Breast epithelium (tissue), 4 donors: ENCODE measurements around the gene NDUFV2. TPM values are rescaled to one million over a fixed set of nuclear protein-coding genes. Genes with fewer than 3 reads are reported as not detected.
A peak's percentile ranks its signal among the peaks of the same experiment; 100 is the strongest.

Source experiments
- DNase-seq, 2 donors: peaks; one replicate each; pipeline ENCODE4 v3.0.0-alpha.2; 2019; ENCODE audit warnings: low spot score in 2 of 2
- H3K27ac ChIP-seq, 2 donors: fragments of 200-600 bp; sonication (generic) in 1 of 2; one replicate each; pipeline ENCODE4 v1.5.1; 2016 to 2019; ENCODE audit warnings: mild to moderate bottlenecking in 1 of 2
- H3K27me3 ChIP-seq, 2 donors: fragments of 200-600 bp; sonication (generic) in 1 of 2; one replicate each; pipeline versions ENCODE4 v1.5.1 to v1.6.0; 2017 to 2019; ENCODE audit warnings: control low read depth in 1 of 2, mild to moderate bottlenecking in 1 of 2
- H3K36me3 ChIP-seq: fragments of 200-600 bp; one replicate; pipeline ENCODE4 v1.5.1; 2019
- H3K4me1 ChIP-seq, 2 donors: fragments of 200-600 bp; sonication (generic); one replicate each; pipeline ENCODE4 v1.5.1; 2016 to 2019; ENCODE audit warnings: control low read depth in 1 of 2
- H3K4me3 ChIP-seq, 3 donors: fragments of 200-600 bp; sonication (generic); 1 replicate in 2 of 3; 2 replicates in 1 of 3; pipeline ENCODE4 v1.5.1; 2016 to 2019; ENCODE audit warnings: mild to moderate bottlenecking in 3 of 3, moderate library complexity in 2 of 3
- H3K9me3 ChIP-seq, 2 donors: fragments of 200-600 bp; sonication (generic) in 1 of 2; one replicate each; pipeline ENCODE4 v1.5.1; 2016 to 2019; ENCODE audit warnings: control low read depth in 1 of 2
- POLR2A ChIP-seq: fragments of 450-650 bp; IDR thresholded peaks from one replicate; pipeline ENCODE4 v1.6.1; 2016; ENCODE audit warnings: antibody characterized with exemption, mild to moderate bottlenecking, moderate library complexity
- POLR2AphosphoS5 ChIP-seq, 3 donors: sonication (generic); formaldehyde crosslinking; IDR thresholded peaks; one replicate each; pipeline ENCODE4 v1.6.1; 2017; ENCODE audit warnings: antibody characterized with exemption in 3 of 3
- intact Hi-C: fragments of 100-400 bp; cut with DNase I; formaldehyde crosslinking; loops from one replicate; pipeline ENCODE4 v1.15.1; 2023; ENCODE audit warnings: low total_unique reads
- total RNA-seq, 3 donors: library from RNA; depleted of rRNA; stranded (reverse); fragments of >200 nt; gene quantifications; one replicate each; pipeline ENCODE4 v1.1.0, GENCODE V29; 2016
- TF ChIP-seq, protein P1 (sequence below), 3 donors: fragments of 450-650 bp; IDR thresholded peaks; one replicate each; pipeline ENCODE4 v1.5.1; 2016 to 2017; ENCODE audit warnings: antibody characterized with exemption in 3 of 3, mild to moderate bottlenecking in 3 of 3, moderate library complexity in 3 of 3

The NDUFV2 gene
- total RNA-seq, 3 donors from 2014 or later, result 106 to 116 (median 113) TPM

DNA sequence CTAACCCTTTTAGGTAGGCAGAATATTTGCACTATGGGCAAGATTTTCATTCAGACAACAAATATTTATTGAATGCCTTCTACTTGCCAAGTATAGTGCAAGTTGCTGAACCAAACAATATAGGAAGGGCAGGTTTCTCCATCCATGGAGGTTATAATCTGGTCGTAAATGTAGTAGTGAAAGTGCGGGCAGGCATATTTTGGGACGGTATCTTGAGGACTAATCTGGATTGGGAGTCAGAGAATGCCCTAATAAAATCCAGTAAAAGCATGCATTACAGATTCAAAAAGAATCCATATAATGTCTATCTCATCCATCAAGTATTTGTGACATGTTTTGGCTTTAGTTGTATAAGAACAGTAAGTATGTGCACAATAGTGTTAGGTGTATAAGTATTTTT lies 1.7 kb upstream of the NDUFV2 start:
- Histone ChIP-seq H3K27me3 (no peaks in the 10 kb centered on the region), H3K4me3 (no peak overlapping the region), H3K4me1 (peaks cover 9 to 12% of the 10 kb centered on the region in 2 donors), H3K9me3 (no peaks in the 10 kb centered on the region), H3K27ac (no peak overlapping the region), H3K36me3 (no peaks in the 10 kb centered on the region)
- intact Hi-C loops, result no loop called here
- no peak for DNase-seq
- TF ChIP-seq POLR2AphosphoS5 (IDR thresholded peaks at IDR 0.05) (no peak), POLR2A (no peak)
- TF ChIP-seq, protein P1, sequence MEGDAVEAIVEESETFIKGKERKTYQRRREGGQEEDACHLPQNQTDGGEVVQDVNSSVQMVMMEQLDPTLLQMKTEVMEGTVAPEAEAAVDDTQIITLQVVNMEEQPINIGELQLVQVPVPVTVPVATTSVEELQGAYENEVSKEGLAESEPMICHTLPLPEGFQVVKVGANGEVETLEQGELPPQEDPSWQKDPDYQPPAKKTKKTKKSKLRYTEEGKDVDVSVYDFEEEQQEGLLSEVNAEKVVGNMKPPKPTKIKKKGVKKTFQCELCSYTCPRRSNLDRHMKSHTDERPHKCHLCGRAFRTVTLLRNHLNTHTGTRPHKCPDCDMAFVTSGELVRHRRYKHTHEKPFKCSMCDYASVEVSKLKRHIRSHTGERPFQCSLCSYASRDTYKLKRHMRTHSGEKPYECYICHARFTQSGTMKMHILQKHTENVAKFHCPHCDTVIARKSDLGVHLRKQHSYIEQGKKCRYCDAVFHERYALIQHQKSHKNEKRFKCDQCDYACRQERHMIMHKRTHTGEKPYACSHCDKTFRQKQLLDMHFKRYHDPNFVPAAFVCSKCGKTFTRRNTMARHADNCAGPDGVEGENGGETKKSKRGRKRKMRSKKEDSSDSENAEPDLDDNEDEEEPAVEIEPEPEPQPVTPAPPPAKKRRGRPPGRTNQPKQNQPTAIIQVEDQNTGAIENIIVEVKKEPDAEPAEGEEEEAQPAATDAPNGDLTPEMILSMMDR (IDR thresholded peaks at IDR 0.05), result no peak

DNA sequence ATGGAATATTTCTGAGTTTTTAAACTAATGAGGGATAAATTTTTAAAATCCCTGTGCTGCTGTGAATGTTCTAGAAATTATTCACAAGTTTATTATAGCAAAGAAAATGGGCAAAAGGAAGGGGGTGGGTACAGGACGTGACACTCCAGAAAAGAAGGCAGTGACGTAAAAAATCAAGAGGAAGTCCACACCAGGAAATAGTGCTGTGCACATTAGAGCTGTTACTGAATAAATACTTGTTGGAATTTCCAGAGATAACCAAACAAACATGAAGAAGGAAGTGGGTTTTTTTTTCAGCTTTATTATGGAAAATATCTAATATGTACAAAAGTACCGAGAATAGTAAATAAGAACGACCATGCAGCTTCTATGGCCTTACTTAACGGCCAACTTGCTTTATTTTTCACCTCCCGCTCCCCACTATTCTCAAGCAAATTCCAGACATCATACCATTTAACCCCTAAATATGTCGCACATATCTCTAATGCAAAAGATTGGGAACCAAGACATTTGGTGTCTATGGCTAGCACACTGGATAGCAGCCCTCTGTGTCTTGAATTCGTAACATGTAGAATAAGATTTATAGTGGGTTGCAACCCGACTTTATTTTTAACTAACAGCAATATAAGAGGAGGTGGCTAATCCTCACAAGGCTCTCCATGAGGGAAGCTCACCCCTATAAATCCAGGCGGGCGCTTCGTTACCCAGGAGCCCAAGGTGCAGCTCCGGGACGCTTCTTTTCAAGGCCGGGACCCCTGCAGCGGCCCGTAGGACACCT lies 580 bp upstream of the NDUFV2 start:
- Histone ChIP-seq H3K9me3 (no peaks in the 10 kb centered on the region), H3K4me1 (peaks cover 11 to 14% of the 10 kb centered on the region in 2 donors), H3K36me3 (no peaks in the 10 kb centered on the region), H3K27ac (peak overlapping the region; percentile 93 to 96), H3K27me3 (no peaks in the 10 kb centered on the region), H3K4me3 (peak overlapping the region; percentile 60 to 77 (median 72))
- no peak for DNase-seq
- TF ChIP-seq, protein P1 (IDR thresholded peaks at IDR 0.05), result no peak
- no peak for TF ChIP-seq POLR2A
- no peak for TF ChIP-seq POLR2AphosphoS5 (IDR thresholded peaks at IDR 0.05)
- intact Hi-C loops, result loop anchor here (2.0 kb wide), 1 partner anchor 35 kb away; the partner anchor contains the start of gene ANKRD12

DNA sequence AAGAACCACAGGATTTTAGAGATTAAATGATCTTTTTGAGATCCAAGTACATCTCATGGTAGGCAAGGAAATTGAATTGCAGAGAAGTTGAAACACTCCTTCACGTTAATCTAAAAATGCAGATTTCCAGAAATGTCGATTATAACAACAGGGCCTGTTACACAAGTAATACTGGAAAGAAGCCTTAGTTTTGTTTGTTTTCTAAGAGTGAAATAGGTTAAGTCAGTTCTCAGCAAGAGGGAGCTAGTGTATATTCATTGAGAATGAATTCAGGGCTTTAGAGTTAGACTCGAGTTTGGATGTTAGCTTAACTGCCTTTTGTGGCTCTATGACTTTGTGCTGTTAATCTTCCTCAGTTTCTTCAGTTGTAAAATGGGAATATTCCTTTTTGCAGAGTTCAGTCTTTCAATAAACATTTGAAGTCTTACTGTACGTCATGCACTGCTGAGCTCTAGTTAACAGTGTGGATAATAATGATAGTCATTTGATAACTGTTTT lies 926 bp downstream of the NDUFV2 start:
- TF ChIP-seq, protein P1 (IDR thresholded peaks at IDR 0.05), result no peak
- no peak for TF ChIP-seq POLR2AphosphoS5 (IDR thresholded peaks at IDR 0.05)
- TF ChIP-seq POLR2A, result no peak
- Histone ChIP-seq H3K4me1 (peaks cover 11 to 22% of the 10 kb centered on the region in 2 donors), H3K4me3 (peak overlapping the region; percentile 60 to 77 (median 72)), H3K36me3 (no peaks in the 10 kb centered on the region), H3K27ac (peak overlapping the region; percentile 93 to 96), H3K9me3 (no peaks in the 10 kb centered on the region), H3K27me3 (no peaks in the 10 kb centered on the region)
- no peak for DNase-seq
- intact Hi-C loops, result loop anchor here (2.0 kb wide), 1 partner anchor 33 kb away; the partner anchor contains the start of gene ANKRD12

DNA sequence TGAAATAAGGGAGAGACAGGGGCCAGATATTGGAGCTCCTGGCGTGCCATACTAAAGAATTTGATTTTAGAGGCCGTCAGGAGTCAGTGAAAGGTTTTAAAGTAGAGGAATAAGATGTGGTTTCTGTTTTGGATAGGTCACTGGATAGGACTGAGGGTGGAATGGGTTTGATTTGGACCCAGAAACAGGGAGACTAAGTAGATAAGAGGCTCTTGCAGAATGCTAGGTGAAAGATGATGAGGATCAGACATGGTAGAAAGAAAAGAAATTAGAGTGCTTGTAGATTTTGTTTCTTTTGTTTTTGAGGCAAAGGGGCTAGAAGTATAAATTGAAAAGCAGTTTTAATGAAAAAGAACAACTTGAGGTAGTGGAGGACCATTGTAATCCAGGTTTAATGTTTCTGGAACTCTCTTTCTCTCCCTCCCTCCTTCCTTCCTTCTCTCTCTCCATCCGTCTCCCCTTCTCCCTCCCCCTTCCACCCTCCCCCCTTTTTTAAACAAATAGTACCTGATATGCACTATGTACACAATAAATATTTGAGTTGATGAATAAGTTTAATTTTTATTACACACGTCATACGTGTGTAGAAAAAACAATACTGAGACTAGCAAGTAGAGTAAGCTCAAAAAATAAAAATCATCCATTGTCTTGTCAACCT lies 1.9 kb downstream of the NDUFV2 start:
- no peak for TF ChIP-seq POLR2AphosphoS5 (IDR thresholded peaks at IDR 0.05)
- TF ChIP-seq POLR2A, result no peak
- TF ChIP-seq, protein P1 (IDR thresholded peaks at IDR 0.05), result no peak
- Histone ChIP-seq H3K4me1 (peaks cover 11 to 22% of the 10 kb centered on the region in 2 donors), H3K4me3 (peak overlapping the region; percentile 60 to 77 (median 72)), H3K36me3 (no peaks in the 10 kb centered on the region), H3K27me3 (no peaks in the 10 kb centered on the region), H3K9me3 (no peaks in the 10 kb centered on the region), H3K27ac (peak overlapping the region; percentile 93 to 96)
- intact Hi-C loops, result no loop called here
- DNase-seq, result no peak

DNA sequence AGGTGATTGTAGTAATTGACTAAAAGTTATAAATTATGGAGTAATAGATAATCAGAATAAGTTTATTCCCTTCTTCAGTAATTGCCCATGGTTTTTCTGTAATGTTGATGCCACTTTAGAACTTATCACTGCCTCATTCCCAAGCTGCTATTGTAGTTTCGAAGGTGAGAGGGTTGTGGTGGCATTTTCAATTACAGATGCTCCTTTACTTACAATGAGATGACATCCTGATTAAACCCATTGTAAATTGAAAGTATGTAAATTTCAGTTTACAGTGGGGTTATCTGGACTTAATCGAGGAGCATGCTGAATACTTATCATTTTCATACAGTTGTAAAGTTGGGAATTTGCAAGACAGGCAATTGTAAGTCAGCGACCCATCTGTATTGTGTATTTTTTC lies 2.9 kb downstream of the NDUFV2 start:
- peak overlapping the region in 1 of 3 donors; percentile 77 for H3K4me3 ChIP-seq
- no peaks in the 10 kb centered on the region for H3K27me3 ChIP-seq
- no peaks in the 10 kb centered on the region for H3K9me3 ChIP-seq
- H3K27ac ChIP-seq, result peak overlapping the region; percentile 93 to 96
- intact Hi-C loops, result no loop called here
- TF ChIP-seq POLR2AphosphoS5 (IDR thresholded peaks at IDR 0.05), result no peak
- TF ChIP-seq POLR2A, result no peak
- TF ChIP-seq, protein P1 (IDR thresholded peaks at IDR 0.05), result no peak
- DNase-seq, result no peak
- H3K4me1 ChIP-seq, result peaks cover 11 to 22% of the 10 kb centered on the region in 2 donors
- no peaks in the 10 kb centered on the region for H3K36me3 ChIP-seq
